GM12878 (cell line): ENCODE data around the gene AP3S2.

Source experiments
- ATF3 ChIP-seq: IDR thresholded peaks from 2 replicates; pipeline ENCODE4 v1.6.1; 2011; ENCODE audit warnings: low read depth, mild to moderate bottlenecking, low read length, moderate library complexity, borderline replicate concordance; ENCODE audit errors: extremely low read depth
- CTCF ChIP-seq, 3 experiments: IDR thresholded peaks in 2 of 3; conservative IDR thresholded peaks in 1 of 3; 2 replicates each; pipeline ENCODE4 v1.5.1; 2011; ENCODE audit warnings: low read depth in 3 of 3, low read length in 3 of 3, mild to moderate bottlenecking in 3 of 3, control low read depth in 2 of 3, moderate library complexity in 2 of 3, inconsistent platforms in 1 of 3, mixed read lengths in 1 of 3; ENCODE audit not compliant: control insufficient read depth in 2 of 3, insufficient read depth in 1 of 3; ENCODE audit errors: extremely low read depth in 1 of 3
- FOXM1 ChIP-seq: IDR thresholded peaks from 2 replicates; pipeline ENCODE4 v1.6.1; 2012; ENCODE audit warnings: low read depth, mild to moderate bottlenecking, inconsistent platforms, low read length, moderate library complexity
- GABPA ChIP-seq: IDR thresholded peaks from 2 replicates; pipeline ENCODE4 v1.6.1; 2014; ENCODE audit warnings: antibody characterized with exemption, low read depth, mild to moderate bottlenecking, inconsistent platforms
- IRF3 ChIP-seq: fragments of 450-650 bp; IDR thresholded peaks from 2 replicates; pipeline ENCODE4 v1.6.1; 2014; ENCODE audit warnings: mild to moderate bottlenecking
- MAX ChIP-seq: IDR thresholded peaks from 2 replicates; pipeline ENCODE4 v1.6.1; 2012; ENCODE audit warnings: low read depth, low read length, improper control_type of control experiment
- POLR2AphosphoS5 ChIP-seq: IDR thresholded peaks from 2 replicates; pipeline ENCODE4 v1.6.1; 2011; ENCODE audit warnings: mild to moderate bottlenecking, low read length, inconsistent platforms
- RAD21 ChIP-seq: IDR thresholded peaks from 2 replicates; pipeline ENCODE4 v1.6.1; 2011; ENCODE audit warnings: mild to moderate bottlenecking, low read depth, low read length, moderate library complexity; ENCODE audit not compliant: insufficient read depth
- SMC3 ChIP-seq: IDR thresholded peaks from 2 replicates; pipeline ENCODE4 v1.6.1; 2011; ENCODE audit warnings: low read length, improper control_type of control experiment, borderline replicate concordance
- USF1 ChIP-seq: IDR thresholded peaks from 2 replicates; pipeline ENCODE4 v1.6.1; 2011; ENCODE audit warnings: borderline replicate concordance, low read depth, mild to moderate bottlenecking, moderate library complexity, mixed read lengths, low read length; ENCODE audit not compliant: insufficient read depth; ENCODE audit errors: extremely low read length

- TF ChIP-seq POLR2AphosphoS5 (no peak), RAD21 (no peak), ATF3 (no peak), CTCF (IDR thresholded peaks at IDR 0.05 in 2 of 3, conservative IDR thresholded peaks at IDR 0.05 in 1 of 3; ENCODE audit: control insufficient read depth in 2 of 3, extremely low read depth in 1 of 3, insufficient read depth in 1 of 3, low read depth in 3 of 3, low read length in 3 of 3) (no peak), FOXM1 (no peak), SMC3 (no peak), USF1 (no peak), IRF3 (no peak), GABPA (no peak), MAX (no peak)
Observed at GRCh38 chr15:89809093-89809786, 84.6 kb downstream of the AP3S2 start.
